Pancreas (tissue), 10 donors: Measurements from ENCODE around the gene BTD. TPM values are rescaled to one million over a fixed set of nuclear protein-coding genes. Genes with fewer than 3 reads are reported as not detected.

Source experiments
- ATAC-seq, 4 donors: fragments of 200-7000 bp; cut with Tn5 transposase; one replicate each; pipeline versions ENCODE4 v1.8.0 to v1.9.1; 2020; ENCODE audit warnings: mild to moderate bottlenecking in 4 of 4, moderate library complexity in 4 of 4
- DNase-seq, 6 donors: peaks; one replicate each; pipeline ENCODE4 v3.0.0-alpha.2; 2020
- FAIRE-seq: peaks from 2 replicates; lab custom pipeline; 2012; peaks lifted over from hg19 to GRCh38; lab: Jason Lieb, UNC
- H3K27ac ChIP-seq, 4 donors: fragments of 200-600 bp; sonication (generic); 1 replicate in 3 of 4; 2 replicates in 1 of 4; pipeline versions ENCODE4 v1.5.0 to v1.8.0; 2020
- H3K27me3 ChIP-seq, 4 donors: fragments of 200-600 bp; one replicate each; pipeline ENCODE4 v1.8.0; 2021
- H3K36me3 ChIP-seq, 3 donors: fragments of 200-600 bp; sonication (generic) in 1 of 3; one replicate each; pipeline versions ENCODE4 v1.5.0 to v1.8.0; 2020 to 2021
- H3K4me1 ChIP-seq, 3 donors: fragments of 200-600 bp; one replicate each; pipeline ENCODE4 v1.8.0; 2021
- H3K4me3 ChIP-seq, 4 donors: fragments of 200-600 bp; sonication (generic) in 2 of 4; one replicate each; pipeline versions ENCODE4 v1.5.0 to v1.8.0; 2020 to 2021
- H3K9me3 ChIP-seq, 4 donors: fragments of 200-600 bp; one replicate each; pipeline ENCODE4 v1.8.0; 2021
- WGBS, 2 donors: extraction: QIAGEN DNeasy Blood & Tissue Kit; methylation state at CpG; one replicate each; pipeline ENCODE4 v1.1.7; 2013; 5-methylcytosine and 5-hydroxymethylcytosine counted together
- intact Hi-C, 3 donors: fragments of 100-400 bp; cut with DNase I; formaldehyde crosslinking; loops; one replicate each; pipeline versions ENCODE4 v1.11.1 to v1.14.2; 2022
- polyA plus RNA-seq, 2 donors: library from polyadenylated mRNA; stranded (reverse); fragments of 200-250 nt; gene quantifications; one replicate each; pipeline ENCODE4 v1.2.3, GENCODE V29; 2013
- total RNA-seq, 6 donors: library from RNA; stranded (reverse); fragmentation: NEBNext Ultra II Directional in 4 of 6; extraction: Animal tissue kit (Norgen Biotek cat#: 25700) in 4 of 6; gene quantifications; one replicate each; pipeline versions ENCODE4 v1.2.1 to v1.2.4, GENCODE V29; 2021 to 2023
- TF ChIP-seq, protein P1 (sequence below), 4 donors: fragments of 200-600 bp; sonication (generic) in 3 of 4; IDR thresholded peaks; one replicate each; pipeline versions ENCODE4 v1.5.0 to v1.8.0; 2021; ENCODE audit warnings: antibody characterized with exemption in 4 of 4
- donor health status: healthy with polysubstance abuse.
- donor health status: DM: no; HTN: no; CAD: no; lungs with moderate emphysema.
- donor health status: DM: no; HTN: no; CAD: no.
- donor health status: control.
- donor health status: control.
- donor health status: Bipolar disorder and iron deficiency.
- donor health status: DM: yes; HTN: yes; CAD: no.
- donor health status: DM: no; HTN: no; CAD: no.
- donor health status: DM: no; HTN: no; CAD: no.
- donor health status: DM: yes; HTN: yes; CAD: no.

BTD gene
- total and polyA plus RNA-seq, 8 donors = 6.2 to 22.0 (median 15.6) TPM

DNA sequence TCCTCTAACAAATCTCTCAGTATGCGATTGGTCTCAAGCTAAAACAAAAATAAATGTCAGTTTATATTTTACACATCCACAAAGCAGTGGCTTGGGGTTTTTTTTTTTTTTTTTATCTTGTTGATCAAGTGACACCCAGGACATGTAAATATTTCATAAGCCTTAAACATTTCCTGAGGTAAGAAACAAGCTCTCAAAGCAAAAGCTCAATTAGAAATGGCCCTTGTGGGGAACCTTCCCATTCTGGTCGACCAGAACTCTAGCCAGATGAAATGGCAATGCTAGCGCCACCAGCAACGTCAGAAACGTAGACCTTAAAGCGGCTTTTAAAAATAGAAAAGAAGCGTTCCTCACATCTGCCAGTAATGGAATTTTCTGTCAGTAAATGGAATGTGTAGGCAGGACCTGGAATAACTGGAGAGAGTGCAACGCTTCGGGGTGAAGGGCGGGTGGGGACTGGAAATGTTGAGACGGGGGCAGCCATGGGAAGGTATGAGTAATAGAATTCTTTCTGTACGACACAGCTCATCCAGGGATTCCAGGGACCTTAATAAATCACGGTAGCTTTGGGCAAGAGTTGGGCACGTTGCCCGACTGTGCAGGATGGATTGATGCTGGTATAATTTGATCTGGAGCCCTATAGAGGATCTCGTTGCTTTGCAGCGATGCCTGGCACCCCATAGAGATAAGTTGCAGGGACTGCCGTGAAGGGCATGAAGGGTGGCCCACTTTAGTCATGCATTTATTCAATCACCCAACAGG is 44.4 kb downstream of the BTD start:
- Histone ChIP-seq H3K9me3 (no peaks in the 10 kb centered on the region), H3K27me3 (no peaks in the 10 kb centered on the region), H3K36me3 (no peaks in the 10 kb centered on the region), H3K4me3 (no peak overlapping the region), H3K27ac (peak overlapping the region in 2 of 4 donors; percentile 87 to 88), H3K4me1 (peaks cover 0 to 24% (median 7%) of the 10 kb centered on the region in 3 donors)
- WGBS, 2 donors = 88% methylated on average over 18 of the region's 18 CpGs
- ATAC-seq (no peak), FAIRE-seq (no peak), DNase-seq (no peak)
- intact Hi-C loops = no loop called here
- TF ChIP-seq, protein P1, sequence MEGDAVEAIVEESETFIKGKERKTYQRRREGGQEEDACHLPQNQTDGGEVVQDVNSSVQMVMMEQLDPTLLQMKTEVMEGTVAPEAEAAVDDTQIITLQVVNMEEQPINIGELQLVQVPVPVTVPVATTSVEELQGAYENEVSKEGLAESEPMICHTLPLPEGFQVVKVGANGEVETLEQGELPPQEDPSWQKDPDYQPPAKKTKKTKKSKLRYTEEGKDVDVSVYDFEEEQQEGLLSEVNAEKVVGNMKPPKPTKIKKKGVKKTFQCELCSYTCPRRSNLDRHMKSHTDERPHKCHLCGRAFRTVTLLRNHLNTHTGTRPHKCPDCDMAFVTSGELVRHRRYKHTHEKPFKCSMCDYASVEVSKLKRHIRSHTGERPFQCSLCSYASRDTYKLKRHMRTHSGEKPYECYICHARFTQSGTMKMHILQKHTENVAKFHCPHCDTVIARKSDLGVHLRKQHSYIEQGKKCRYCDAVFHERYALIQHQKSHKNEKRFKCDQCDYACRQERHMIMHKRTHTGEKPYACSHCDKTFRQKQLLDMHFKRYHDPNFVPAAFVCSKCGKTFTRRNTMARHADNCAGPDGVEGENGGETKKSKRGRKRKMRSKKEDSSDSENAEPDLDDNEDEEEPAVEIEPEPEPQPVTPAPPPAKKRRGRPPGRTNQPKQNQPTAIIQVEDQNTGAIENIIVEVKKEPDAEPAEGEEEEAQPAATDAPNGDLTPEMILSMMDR (IDR thresholded peaks at IDR 0.05) = no peak

DNA sequence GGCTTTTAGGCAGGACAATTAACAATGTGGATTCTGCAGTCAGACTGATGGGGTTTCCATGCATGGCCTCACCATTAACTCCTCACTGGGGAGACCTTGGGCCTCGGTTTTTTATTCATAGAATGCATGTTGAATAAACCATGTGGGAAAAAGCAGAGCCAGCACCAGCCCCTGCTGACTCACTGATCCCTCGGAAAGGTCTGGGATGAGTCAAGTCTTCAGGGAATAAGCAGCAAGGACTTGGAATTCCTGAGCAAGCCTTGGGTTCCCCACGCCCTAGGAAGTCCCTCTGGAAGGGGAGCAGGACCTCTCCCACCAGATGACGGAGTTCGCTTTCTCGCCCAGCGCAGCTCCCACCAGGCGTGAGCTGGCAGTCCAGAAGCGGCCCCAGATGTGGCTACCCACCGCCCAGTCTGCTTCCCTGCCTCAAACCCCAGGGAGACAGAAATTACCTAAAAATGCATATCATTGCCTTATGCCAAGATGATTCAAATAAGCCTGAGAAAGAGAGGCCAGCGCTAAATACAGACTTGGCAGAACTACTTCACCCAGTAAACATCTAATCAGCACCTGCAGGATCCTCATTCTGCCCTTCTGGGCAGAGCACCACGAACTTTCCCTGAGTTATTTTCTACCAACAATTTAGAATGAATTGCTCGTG is 45.4 kb downstream of the BTD start:
- 58 to 64% methylated on average over 13 of the region's 13 CpGs for WGBS, 2 donors
- Histone ChIP-seq H3K4me1 (peaks cover 0 to 24% (median 7%) of the 10 kb centered on the region in 3 donors), H3K4me3 (no peak overlapping the region), H3K9me3 (no peaks in the 10 kb centered on the region), H3K36me3 (no peaks in the 10 kb centered on the region), H3K27me3 (no peaks in the 10 kb centered on the region), H3K27ac (peak overlapping the region; percentile 64 to 88 (median 76))
- ATAC-seq (peak; percentile 57 to 80 (median 63)), FAIRE-seq (no peak), DNase-seq (peak in 4 of 6 donors; percentile 39 to 64 (median 42))
- TF ChIP-seq, protein P1 (IDR thresholded peaks at IDR 0.05) = no peak
- intact Hi-C loops = no loop called here

- intact Hi-C loops = no loop called here
- DNase-seq (peak; percentile 74 to 87 (median 80)), FAIRE-seq (no peak), ATAC-seq (peak; percentile 89 to 94 (median 92))
- Histone ChIP-seq H3K27ac (peak overlapping the region; percentile 64 to 88 (median 76)), H3K4me1 (peaks cover 0 to 24% (median 7%) of the 10 kb centered on the region in 3 donors), H3K9me3 (no peaks in the 10 kb centered on the region), H3K27me3 (no peaks in the 10 kb centered on the region), H3K4me3 (no peak overlapping the region), H3K36me3 (no peaks in the 10 kb centered on the region)
- 31 to 34% methylated on average over 4 of the region's 4 CpGs for WGBS, 2 donors
- TF ChIP-seq, protein P1 (IDR thresholded peaks at IDR 0.05) = no peak
Observed at GRCh38 chr3:15647611-15648167, 46.1 kb downstream of the BTD start.

- H3K27me3 ChIP-seq = no peaks in the 10 kb centered on the region
- ATAC-seq = no peak
- no peak for DNase-seq
- no peak overlapping the region for H3K27ac ChIP-seq
- no peaks in the 10 kb centered on the region for H3K9me3 ChIP-seq
- no peak overlapping the region for H3K4me3 ChIP-seq
- intact Hi-C loops = no loop called here
- no peak for FAIRE-seq
- TF ChIP-seq, protein P1 (IDR thresholded peaks at IDR 0.05) = no peak
- H3K4me1 ChIP-seq = peaks cover 0 to 24% (median 7%) of the 10 kb centered on the region in 3 donors
- WGBS, 2 donors = 91 to 96% methylated on average over 3 of the region's 3 CpGs
- no peaks in the 10 kb centered on the region for H3K36me3 ChIP-seq
Observed at GRCh38 chr3:15649341-15649740, 47.8 kb downstream of the BTD start.
